Measurements from ENCODE around the gene CPLX4.

DNA sequence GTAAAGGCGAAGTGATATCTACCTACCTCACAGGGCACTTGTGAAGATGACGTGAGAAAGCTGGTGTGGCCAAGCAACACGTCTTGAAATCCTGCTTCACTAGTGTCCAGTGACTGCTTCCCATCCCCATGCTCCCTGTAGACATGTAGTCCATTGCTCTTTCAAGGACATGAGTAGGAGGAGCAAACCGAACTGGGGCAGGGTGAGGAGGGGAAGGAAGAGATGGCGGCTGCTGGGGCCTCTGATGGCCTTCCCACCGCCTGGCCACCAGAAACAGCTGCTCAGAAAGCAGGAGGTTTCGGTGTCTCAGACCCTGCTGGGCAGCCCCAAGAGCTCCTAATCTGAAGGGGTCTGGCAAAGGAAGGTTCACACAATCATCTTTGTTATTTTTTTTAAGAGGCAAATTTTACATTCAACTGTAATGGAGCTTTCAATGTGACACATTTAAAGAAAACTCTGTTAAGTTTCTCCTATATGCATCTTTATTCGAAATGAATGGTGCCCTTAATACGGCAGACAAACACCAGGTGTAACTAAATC, 14.7 kb downstream of the CPLX4 start:
- no peak for TF ChIP-seq POLR2A (IDR thresholded peaks at IDR 0.05; ENCODE audit: extremely low read depth, insufficient read length)
- TF ChIP-seq, protein P1, sequence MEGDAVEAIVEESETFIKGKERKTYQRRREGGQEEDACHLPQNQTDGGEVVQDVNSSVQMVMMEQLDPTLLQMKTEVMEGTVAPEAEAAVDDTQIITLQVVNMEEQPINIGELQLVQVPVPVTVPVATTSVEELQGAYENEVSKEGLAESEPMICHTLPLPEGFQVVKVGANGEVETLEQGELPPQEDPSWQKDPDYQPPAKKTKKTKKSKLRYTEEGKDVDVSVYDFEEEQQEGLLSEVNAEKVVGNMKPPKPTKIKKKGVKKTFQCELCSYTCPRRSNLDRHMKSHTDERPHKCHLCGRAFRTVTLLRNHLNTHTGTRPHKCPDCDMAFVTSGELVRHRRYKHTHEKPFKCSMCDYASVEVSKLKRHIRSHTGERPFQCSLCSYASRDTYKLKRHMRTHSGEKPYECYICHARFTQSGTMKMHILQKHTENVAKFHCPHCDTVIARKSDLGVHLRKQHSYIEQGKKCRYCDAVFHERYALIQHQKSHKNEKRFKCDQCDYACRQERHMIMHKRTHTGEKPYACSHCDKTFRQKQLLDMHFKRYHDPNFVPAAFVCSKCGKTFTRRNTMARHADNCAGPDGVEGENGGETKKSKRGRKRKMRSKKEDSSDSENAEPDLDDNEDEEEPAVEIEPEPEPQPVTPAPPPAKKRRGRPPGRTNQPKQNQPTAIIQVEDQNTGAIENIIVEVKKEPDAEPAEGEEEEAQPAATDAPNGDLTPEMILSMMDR (IDR thresholded peaks at IDR 0.05; ENCODE audit: low read depth, low read length) = no peak
- TF ChIP-seq, protein P2, sequence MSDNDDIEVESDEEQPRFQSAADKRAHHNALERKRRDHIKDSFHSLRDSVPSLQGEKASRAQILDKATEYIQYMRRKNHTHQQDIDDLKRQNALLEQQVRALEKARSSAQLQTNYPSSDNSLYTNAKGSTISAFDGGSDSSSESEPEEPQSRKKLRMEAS (IDR thresholded peaks at IDR 0.05; ENCODE audit: low read depth, low read length) = no peak
- TF ChIP-seq MYC (IDR thresholded peaks at IDR 0.05; ENCODE audit: low read depth, low read length) = no peak

Data from NB4 (cell line).